Ishikawa (cell line): ENCODE results near the gene NPTX1.

Experiments used
- CEBPB ChIP-seq: IDR thresholded peaks from 2 replicates; pipeline ENCODE4 v1.6.1; 2012
- CREB1 ChIP-seq: IDR thresholded peaks from 2 replicates; pipeline ENCODE4 v1.6.1; 2012; ENCODE audit warnings: low read depth
- EGR1 ChIP-seq: IDR thresholded peaks from 2 replicates; pipeline ENCODE4 v1.6.1; 2012
- EP300 ChIP-seq: IDR thresholded peaks from 2 replicates; pipeline ENCODE4 v1.6.1; 2012; ENCODE audit warnings: borderline replicate concordance
- FOXM1 ChIP-seq: IDR thresholded peaks from 2 replicates; pipeline ENCODE4 v1.6.1; 2012; ENCODE audit warnings: low read depth, borderline replicate concordance
- NFIC ChIP-seq: IDR thresholded peaks from 2 replicates; pipeline ENCODE4 v1.6.1; 2012
- RAD21 ChIP-seq: IDR thresholded peaks from 2 replicates; pipeline ENCODE4 v1.6.1; 2012; ENCODE audit warnings: low read depth
- TAF1 ChIP-seq: IDR thresholded peaks from 2 replicates; pipeline ENCODE4 v1.6.1; 2012; ENCODE audit warnings: low read depth, mild to moderate bottlenecking
- TCF12 ChIP-seq: IDR thresholded peaks from 2 replicates; pipeline ENCODE4 v1.6.1; 2012; ENCODE audit warnings: low read depth
- TEAD4 ChIP-seq: IDR thresholded peaks from 2 replicates; pipeline ENCODE4 v1.6.1; 2012
- YY1 ChIP-seq: IDR thresholded peaks from 2 replicates; pipeline ENCODE4 v1.6.1; 2012; ENCODE audit warnings: low read depth
- ZBTB7A ChIP-seq: IDR thresholded peaks from 2 replicates; pipeline ENCODE4 v1.6.1; 2012; ENCODE audit warnings: low read depth
- TF ChIP-seq, protein P1 (sequence below): IDR thresholded peaks from 2 replicates; pipeline ENCODE4 v1.6.1; 2012
- TF ChIP-seq, protein P2 (sequence below): IDR thresholded peaks from 2 replicates; pipeline ENCODE4 v1.6.1; 2012
- TF ChIP-seq, protein P3 (sequence below): IDR thresholded peaks from 2 replicates; pipeline ENCODE4 v1.6.1; 2012; ENCODE audit warnings: low read depth, mild to moderate bottlenecking

The NPTX1 gene

DNA sequence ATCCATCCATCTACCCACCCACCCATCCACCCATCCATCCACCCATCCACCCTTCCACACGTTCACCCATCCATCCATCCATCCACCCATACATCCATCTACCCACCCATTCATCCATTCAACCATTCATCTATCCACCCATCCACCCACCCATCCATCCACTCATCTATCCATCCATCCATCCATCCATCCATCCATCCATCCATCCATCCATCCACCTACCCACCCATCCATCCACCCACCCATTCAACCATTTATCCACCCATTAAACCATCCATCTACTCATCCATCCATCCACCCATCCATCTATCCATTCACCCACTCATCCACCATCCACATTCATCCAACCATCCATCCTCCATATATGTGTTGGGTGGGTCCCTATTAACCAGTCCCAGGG, 42.0 kb upstream of the NPTX1 start:
- TF ChIP-seq EP300 (no peak), EGR1 (no peak), TEAD4 (no peak), FOXM1 (no peak), CEBPB (no peak), RAD21 (no peak)
- TF ChIP-seq, protein P1, sequence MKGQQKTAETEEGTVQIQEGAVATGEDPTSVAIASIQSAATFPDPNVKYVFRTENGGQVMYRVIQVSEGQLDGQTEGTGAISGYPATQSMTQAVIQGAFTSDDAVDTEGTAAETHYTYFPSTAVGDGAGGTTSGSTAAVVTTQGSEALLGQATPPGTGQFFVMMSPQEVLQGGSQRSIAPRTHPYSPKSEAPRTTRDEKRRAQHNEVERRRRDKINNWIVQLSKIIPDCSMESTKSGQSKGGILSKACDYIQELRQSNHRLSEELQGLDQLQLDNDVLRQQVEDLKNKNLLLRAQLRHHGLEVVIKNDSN = no peak
- TF ChIP-seq, protein P2, sequence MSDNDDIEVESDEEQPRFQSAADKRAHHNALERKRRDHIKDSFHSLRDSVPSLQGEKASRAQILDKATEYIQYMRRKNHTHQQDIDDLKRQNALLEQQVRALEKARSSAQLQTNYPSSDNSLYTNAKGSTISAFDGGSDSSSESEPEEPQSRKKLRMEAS = no peak

DNA sequence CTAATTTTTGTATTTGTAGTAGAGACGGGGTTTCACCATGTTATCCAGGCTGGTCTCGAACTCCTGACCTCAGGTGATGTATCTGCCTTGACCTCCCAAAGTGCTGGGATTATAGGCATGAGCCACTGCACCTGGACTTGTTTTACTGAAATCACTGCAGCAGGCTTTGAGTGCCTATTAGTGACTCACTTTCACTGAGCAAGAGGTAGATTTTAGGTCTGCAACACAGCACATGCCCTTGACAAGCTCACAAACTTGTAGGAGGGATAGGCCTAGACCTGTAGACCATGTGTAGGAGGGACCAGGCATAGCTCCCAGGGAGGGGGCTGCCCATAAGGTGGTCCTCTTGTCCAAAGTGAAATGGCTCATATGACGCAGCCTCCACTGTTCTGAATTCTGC, 41.2 kb upstream of the NPTX1 start:
- TF ChIP-seq, protein P1 = no peak
- no peak for TF ChIP-seq ZBTB7A
- TF ChIP-seq, protein P3, sequence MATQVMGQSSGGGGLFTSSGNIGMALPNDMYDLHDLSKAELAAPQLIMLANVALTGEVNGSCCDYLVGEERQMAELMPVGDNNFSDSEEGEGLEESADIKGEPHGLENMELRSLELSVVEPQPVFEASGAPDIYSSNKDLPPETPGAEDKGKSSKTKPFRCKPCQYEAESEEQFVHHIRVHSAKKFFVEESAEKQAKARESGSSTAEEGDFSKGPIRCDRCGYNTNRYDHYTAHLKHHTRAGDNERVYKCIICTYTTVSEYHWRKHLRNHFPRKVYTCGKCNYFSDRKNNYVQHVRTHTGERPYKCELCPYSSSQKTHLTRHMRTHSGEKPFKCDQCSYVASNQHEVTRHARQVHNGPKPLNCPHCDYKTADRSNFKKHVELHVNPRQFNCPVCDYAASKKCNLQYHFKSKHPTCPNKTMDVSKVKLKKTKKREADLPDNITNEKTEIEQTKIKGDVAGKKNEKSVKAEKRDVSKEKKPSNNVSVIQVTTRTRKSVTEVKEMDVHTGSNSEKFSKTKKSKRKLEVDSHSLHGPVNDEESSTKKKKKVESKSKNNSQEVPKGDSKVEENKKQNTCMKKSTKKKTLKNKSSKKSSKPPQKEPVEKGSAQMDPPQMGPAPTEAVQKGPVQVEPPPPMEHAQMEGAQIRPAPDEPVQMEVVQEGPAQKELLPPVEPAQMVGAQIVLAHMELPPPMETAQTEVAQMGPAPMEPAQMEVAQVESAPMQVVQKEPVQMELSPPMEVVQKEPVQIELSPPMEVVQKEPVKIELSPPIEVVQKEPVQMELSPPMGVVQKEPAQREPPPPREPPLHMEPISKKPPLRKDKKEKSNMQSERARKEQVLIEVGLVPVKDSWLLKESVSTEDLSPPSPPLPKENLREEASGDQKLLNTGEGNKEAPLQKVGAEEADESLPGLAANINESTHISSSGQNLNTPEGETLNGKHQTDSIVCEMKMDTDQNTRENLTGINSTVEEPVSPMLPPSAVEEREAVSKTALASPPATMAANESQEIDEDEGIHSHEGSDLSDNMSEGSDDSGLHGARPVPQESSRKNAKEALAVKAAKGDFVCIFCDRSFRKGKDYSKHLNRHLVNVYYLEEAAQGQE = no peak
- TF ChIP-seq, protein P2 = no peak
- TF ChIP-seq EP300 = no peak
- no peak for TF ChIP-seq TEAD4
- TF ChIP-seq EGR1 = no peak
- no peak for TF ChIP-seq TAF1
- no peak for TF ChIP-seq CREB1
- no peak for TF ChIP-seq FOXM1
- no peak for TF ChIP-seq TCF12
- TF ChIP-seq NFIC = no peak
- TF ChIP-seq RAD21 = no peak
- no peak for TF ChIP-seq YY1
- no peak for TF ChIP-seq CEBPB

DNA sequence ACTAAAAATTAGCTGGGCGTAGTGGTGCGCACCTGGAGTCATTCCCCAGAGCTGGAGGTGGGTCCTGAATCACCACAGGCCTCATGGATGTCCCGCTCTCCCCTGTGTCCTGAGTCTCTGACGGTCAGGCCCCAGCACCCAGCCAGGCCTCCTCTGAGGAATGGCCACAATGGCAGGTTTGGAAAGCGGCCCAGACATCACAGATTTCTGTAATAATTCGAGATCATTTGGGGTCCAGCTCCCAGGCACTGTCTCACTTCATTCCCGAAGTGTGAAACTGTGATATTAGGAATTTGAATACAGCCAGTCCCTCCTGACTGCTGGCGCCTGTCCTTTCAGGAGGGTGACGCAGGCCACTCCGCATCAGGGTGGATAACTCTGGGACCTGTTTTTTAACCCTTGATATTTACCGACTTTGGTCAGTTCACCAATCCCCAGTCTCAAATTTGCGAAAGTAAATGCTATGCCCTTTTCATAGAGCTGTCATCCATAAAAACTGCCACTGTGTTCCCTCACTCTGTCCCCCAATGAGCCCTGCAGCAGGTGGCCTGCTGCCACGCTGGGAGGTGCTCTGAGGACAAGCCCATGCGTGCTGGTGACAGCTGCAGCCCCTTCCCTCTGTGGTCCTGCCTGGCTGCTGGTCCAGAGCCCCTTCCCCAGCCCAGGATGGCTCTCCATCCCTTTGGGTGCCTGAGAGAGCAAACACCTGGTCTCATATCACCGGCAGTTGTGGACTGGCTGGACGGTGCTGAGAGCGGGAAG, 39.9 kb upstream of the NPTX1 start:
- TF ChIP-seq TAF1 = no peak
- TF ChIP-seq, protein P2 = no peak
- TF ChIP-seq CREB1 = no peak

DNA sequence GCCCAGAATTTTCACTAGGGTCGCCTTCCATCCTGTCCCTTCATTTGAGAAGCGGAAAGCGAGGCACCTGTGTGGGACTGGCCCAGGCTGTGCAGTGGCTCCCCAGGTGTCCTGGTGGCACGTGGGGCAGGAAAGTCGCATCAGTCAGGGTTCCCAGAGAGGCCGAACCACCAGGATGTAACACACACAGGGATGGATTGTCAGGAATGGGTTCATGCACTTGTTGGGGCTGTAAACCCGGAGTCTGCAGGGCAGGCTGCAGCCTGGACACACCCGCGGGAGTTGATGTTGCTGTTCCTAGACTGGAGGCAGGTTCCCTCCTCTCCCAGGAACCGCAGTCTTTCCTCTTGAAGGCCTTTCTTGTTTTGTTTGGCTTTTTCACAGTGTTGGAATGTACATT, 37.5 kb upstream of the NPTX1 start:
- TF ChIP-seq TEAD4 (no peak), EP300 (no peak), TCF12 (no peak), TAF1 (no peak), FOXM1 (no peak), CEBPB (no peak), YY1 (no peak)
- TF ChIP-seq, protein P2 = no peak
- TF ChIP-seq, protein P1 = no peak

- TF ChIP-seq CEBPB = no peak
- TF ChIP-seq EGR1 = no peak
- no peak for TF ChIP-seq RAD21
- no peak for TF ChIP-seq NFIC
- TF ChIP-seq, protein P3 = no peak
- no peak for TF ChIP-seq YY1
- TF ChIP-seq TCF12 = no peak
Observed at GRCh38 chr17:80513201-80513600, 36.8 kb upstream of the NPTX1 start.

GRCh38 chr17:80512233-80512632, 35.8 kb upstream of the NPTX1 start:
- TF ChIP-seq FOXM1 (no peak), NFIC (no peak), CREB1 (no peak), ZBTB7A (no peak), TAF1 (no peak), TEAD4 (no peak)
- TF ChIP-seq, protein P1 = no peak
- TF ChIP-seq, protein P2 = no peak
